Mesendoderm (in vitro differentiated cells): Measurements from ENCODE around the gene MVB12B.

Source experiments
- DNase-seq: peaks from one replicate; pipeline ENCODE4 v3.0.0; 2013
- H2AK5ac ChIP-seq: 2 replicates; pipeline ENCODE4 v1.6.1; 2013; ENCODE audit warnings: low read length, inconsistent platforms
- H2BK120ac ChIP-seq: 2 replicates; pipeline ENCODE4 v1.6.1; 2013; ENCODE audit warnings: low read depth, mild to moderate bottlenecking, low read length, moderate library complexity, mixed read lengths
- H2BK15ac ChIP-seq: replicated peaks from 2 replicates; pipeline ENCODE4 v1.6.1; 2013; ENCODE audit warnings: low read depth, mild to moderate bottlenecking, moderate library complexity
- H2BK5ac ChIP-seq: 2 replicates; pipeline ENCODE4 v1.6.1; 2013; ENCODE audit warnings: low read length, inconsistent platforms
- H3K18ac ChIP-seq: 2 replicates; pipeline ENCODE4 v1.6.1; 2013; ENCODE audit warnings: mild to moderate bottlenecking, low read length, mixed read lengths
- H3K23ac ChIP-seq: one replicate; pipeline ENCODE4 v1.6.1; 2013; ENCODE audit warnings: low read length
- H3K27ac ChIP-seq: 2 replicates; pipeline ENCODE4 v1.5.1; 2013; ENCODE audit warnings: low read depth, mild to moderate bottlenecking, inconsistent platforms, low read length, moderate library complexity
- H3K27me3 ChIP-seq: 2 replicates; pipeline ENCODE4 v1.6.1; 2013; ENCODE audit warnings: low read length, control low read depth, mild to moderate bottlenecking, inconsistent platforms; ENCODE audit not compliant: insufficient read depth, poor library complexity
- H3K36me3 ChIP-seq: 2 replicates; pipeline ENCODE4 v1.6.1; 2013; ENCODE audit warnings: low read length, inconsistent platforms; ENCODE audit not compliant: control insufficient read depth, insufficient read depth
- H3K4ac ChIP-seq: one replicate; pipeline ENCODE4 v1.6.1; 2013; ENCODE audit warnings: low read depth, mild to moderate bottlenecking, low read length, moderate library complexity
- H3K4me1 ChIP-seq: 2 replicates; pipeline ENCODE4 v1.6.1; 2013; ENCODE audit warnings: low read depth, low read length, inconsistent platforms; ENCODE audit not compliant: control insufficient read depth
- H3K4me2 ChIP-seq: 2 replicates; pipeline ENCODE4 v1.6.1; 2013; ENCODE audit warnings: low read length
- H3K4me3 ChIP-seq: 2 replicates; pipeline ENCODE4 v1.5.1; 2013; ENCODE audit warnings: mild to moderate bottlenecking, low read length
- H3K56ac ChIP-seq: one replicate; pipeline ENCODE4 v1.6.1; 2013; ENCODE audit warnings: low read length
- H3K79me1 ChIP-seq: 2 replicates; pipeline ENCODE4 v1.6.1; 2013; ENCODE audit warnings: low read length, inconsistent platforms
- H3K79me2 ChIP-seq: 2 replicates; pipeline ENCODE4 v1.6.1; 2013; ENCODE audit warnings: mild to moderate bottlenecking, low read length; ENCODE audit not compliant: control insufficient read depth, insufficient read depth
- H3K9ac ChIP-seq: 2 replicates; pipeline ENCODE4 v1.6.1; 2013; ENCODE audit warnings: low read length, inconsistent platforms
- H4K5ac ChIP-seq: one replicate; pipeline ENCODE4 v1.6.1; 2013; ENCODE audit warnings: low read length
- H4K8ac ChIP-seq: one replicate; pipeline ENCODE4 v1.6.1; 2013; ENCODE audit warnings: low read depth, mild to moderate bottlenecking, control low read depth, low read length, moderate library complexity
- WGBS: extraction: QIAGEN DNeasy Blood & Tissue Kit; methylation state at CpG from one replicate; pipeline ENCODE4 v1.1.7; 2013; ENCODE audit warnings: low lambda C conversion rate, missing lambda C conversion rate; ENCODE audit not compliant: insufficient coverage; ENCODE audit errors: extremely low coverage; 5-methylcytosine and 5-hydroxymethylcytosine counted together

The MVB12B gene

DNA sequence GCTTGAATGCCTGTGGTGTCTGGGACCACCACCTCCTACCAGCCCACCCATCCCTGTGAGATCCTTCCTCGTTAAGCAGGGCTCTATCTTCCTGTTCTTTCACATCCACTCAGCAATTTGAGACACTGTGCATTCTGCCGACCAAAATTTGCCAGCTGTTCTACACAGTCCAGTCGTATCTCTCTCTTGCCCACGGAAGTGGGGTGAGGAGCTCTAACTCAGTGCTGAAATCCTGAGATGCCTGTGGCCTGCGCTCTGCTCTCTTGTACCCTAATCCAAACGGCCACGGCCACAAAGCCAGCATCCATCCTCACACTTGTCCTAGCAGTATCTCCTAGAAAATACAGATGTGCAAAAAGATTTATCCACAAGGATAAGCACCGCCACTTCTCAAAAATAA is 97.9 kb downstream of the MVB12B start:
- H3K4ac ChIP-seq, result no peak overlapping the region
- H3K18ac ChIP-seq, result no peak overlapping the region
- no peak overlapping the region for H3K9ac ChIP-seq
- H2BK5ac ChIP-seq, result no peak overlapping the region
- no peak overlapping the region for H2AK5ac ChIP-seq
- H3K79me2 ChIP-seq, result no peaks in the 10 kb centered on the region
- no peak overlapping the region for H3K23ac ChIP-seq
- no peaks in the 10 kb centered on the region for H3K36me3 ChIP-seq
- no peak overlapping the region for H3K4me2 ChIP-seq
- no CpG with 5 or more reads among the region's 8 CpGs for WGBS
- no peak for DNase-seq
- no peak overlapping the region for H2BK120ac ChIP-seq
- H3K79me1 ChIP-seq, result no peaks in the 10 kb centered on the region
- H3K27ac ChIP-seq, result no peak overlapping the region
- H4K8ac ChIP-seq, result no peak overlapping the region
- H3K27me3 ChIP-seq, result no peaks in the 10 kb centered on the region
- no peak overlapping the region for H3K56ac ChIP-seq
- peaks cover 6% of the 10 kb centered on the region for H3K4me1 ChIP-seq
- no peak overlapping the region for H2BK15ac ChIP-seq
- no peak overlapping the region for H3K4me3 ChIP-seq
- H4K5ac ChIP-seq, result no peak overlapping the region

DNA sequence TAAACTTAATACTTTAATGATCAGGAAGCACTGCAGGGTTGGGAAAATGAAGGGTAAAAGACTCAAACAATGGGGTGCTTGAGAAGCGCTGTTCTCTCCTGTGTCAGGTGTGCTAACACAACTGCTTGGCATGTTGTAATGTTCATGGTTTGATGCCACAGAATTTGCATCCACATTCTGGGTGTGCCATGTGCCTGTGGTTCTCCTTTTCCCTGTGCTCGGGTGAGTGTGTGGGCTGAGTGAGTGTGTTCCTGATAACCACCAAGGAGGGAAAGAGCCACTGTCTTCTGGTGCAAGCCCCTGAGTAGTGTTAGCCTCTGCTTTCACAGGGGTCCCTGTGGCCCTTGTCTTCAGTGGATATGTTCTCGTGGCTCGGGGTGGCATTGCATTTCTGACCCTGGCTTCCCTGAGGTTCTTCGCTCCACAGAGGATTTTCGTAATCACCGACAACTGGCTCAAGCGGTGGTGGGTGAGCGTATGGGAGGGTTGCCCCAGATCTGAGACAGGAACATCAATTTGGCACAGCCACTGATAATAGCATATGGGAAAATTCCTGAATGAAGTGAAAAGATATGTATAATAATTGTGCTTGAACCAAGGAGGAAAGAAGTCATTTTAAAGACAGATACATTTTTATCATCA is 102.0 kb downstream of the MVB12B start:
- no peak for DNase-seq
- Histone ChIP-seq H3K27ac (no peak overlapping the region), H3K36me3 (no peaks in the 10 kb centered on the region), H3K56ac (no peak overlapping the region), H4K5ac (no peak overlapping the region), H3K4me1 (no peaks in the 10 kb centered on the region), H3K23ac (no peak overlapping the region), H2AK5ac (no peak overlapping the region), H3K4me2 (no peak overlapping the region), H3K79me2 (no peaks in the 10 kb centered on the region), H3K4me3 (no peak overlapping the region), H3K79me1 (no peaks in the 10 kb centered on the region), H3K18ac (no peak overlapping the region), H3K4ac (no peak overlapping the region), H2BK5ac (no peak overlapping the region), H4K8ac (no peak overlapping the region), H3K9ac (no peak overlapping the region), H3K27me3 (no peaks in the 10 kb centered on the region), H2BK15ac (no peak overlapping the region), H2BK120ac (no peak overlapping the region)
- WGBS, result no CpG with 5 or more reads among the region's 9 CpGs

DNA sequence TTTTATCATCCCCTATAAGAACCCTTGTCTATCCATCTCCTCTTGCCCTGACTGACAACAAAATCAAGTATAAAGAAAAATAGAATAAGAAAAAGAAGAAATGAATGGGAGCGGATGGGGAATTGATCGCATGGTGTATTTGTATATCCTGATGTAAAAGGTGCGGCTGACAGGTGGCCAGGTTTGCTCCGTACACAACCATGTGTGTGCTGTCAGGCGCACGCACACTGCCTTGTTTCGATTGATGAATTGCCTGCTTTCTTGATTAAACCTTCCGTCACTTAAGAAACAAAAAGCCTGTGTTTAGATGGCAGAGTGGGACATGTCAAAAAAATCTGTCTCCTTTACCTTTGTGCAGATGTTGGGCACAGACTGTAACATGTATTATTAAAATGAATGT is 102.6 kb downstream of the MVB12B start:
- no peak overlapping the region for H4K8ac ChIP-seq
- H3K27ac ChIP-seq, result no peak overlapping the region
- H2BK5ac ChIP-seq, result no peak overlapping the region
- no peak overlapping the region for H2BK120ac ChIP-seq
- H3K56ac ChIP-seq, result no peak overlapping the region
- no peaks in the 10 kb centered on the region for H3K4me1 ChIP-seq
- H2AK5ac ChIP-seq, result no peak overlapping the region
- H3K18ac ChIP-seq, result no peak overlapping the region
- H3K4me2 ChIP-seq, result no peak overlapping the region
- no CpG with 5 or more reads among the region's 8 CpGs for WGBS
- H2BK15ac ChIP-seq, result no peak overlapping the region
- no peak overlapping the region for H3K4ac ChIP-seq
- H4K5ac ChIP-seq, result no peak overlapping the region
- no peak overlapping the region for H3K23ac ChIP-seq
- no peaks in the 10 kb centered on the region for H3K36me3 ChIP-seq
- H3K79me1 ChIP-seq, result no peaks in the 10 kb centered on the region
- no peak for DNase-seq
- H3K79me2 ChIP-seq, result no peaks in the 10 kb centered on the region
- no peaks in the 10 kb centered on the region for H3K27me3 ChIP-seq
- H3K9ac ChIP-seq, result no peak overlapping the region
- no peak overlapping the region for H3K4me3 ChIP-seq

DNA sequence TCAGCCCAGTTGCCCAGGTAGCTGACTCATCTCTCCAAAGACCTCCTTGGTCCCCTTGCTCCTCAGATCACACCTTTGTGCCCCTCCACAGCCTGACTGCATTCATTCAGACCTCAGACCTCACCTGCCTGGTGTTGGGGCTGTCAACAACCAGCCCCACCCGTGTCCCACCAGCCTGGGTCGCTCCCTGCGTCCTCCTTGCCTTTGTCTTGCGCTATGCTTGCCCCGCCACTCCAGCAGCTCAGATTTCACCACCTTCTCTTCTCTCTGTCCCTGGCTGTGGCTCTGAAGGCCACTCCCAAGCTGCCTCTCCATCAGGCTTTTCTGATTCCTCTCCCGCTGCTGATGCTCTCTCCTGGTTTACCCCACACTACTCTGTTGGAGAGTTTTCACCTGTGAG is 103.5 kb downstream of the MVB12B start:
- Histone ChIP-seq H4K8ac (no peak overlapping the region), H3K27ac (no peak overlapping the region), H4K5ac (no peak overlapping the region), H3K4me2 (no peak overlapping the region), H3K4ac (no peak overlapping the region), H3K18ac (no peak overlapping the region), H2BK15ac (no peak overlapping the region), H2BK5ac (no peak overlapping the region), H3K4me3 (no peak overlapping the region), H2BK120ac (no peak overlapping the region), H3K9ac (no peak overlapping the region), H3K56ac (no peak overlapping the region), H3K4me1 (no peaks in the 10 kb centered on the region), H3K79me1 (no peaks in the 10 kb centered on the region), H2AK5ac (no peak overlapping the region), H3K23ac (no peak overlapping the region), H3K27me3 (no peaks in the 10 kb centered on the region), H3K36me3 (no peaks in the 10 kb centered on the region), H3K79me2 (no peaks in the 10 kb centered on the region)
- no peak for DNase-seq
- no CpG with 5 or more reads among the region's 6 CpGs for WGBS

GRCh38 chr9:126431077-126431742 is 104.6 kb downstream of the MVB12B start:
- Histone ChIP-seq H3K27ac (no peak overlapping the region), H3K36me3 (no peaks in the 10 kb centered on the region), H3K79me1 (no peaks in the 10 kb centered on the region), H2AK5ac (no peak overlapping the region), H3K27me3 (no peaks in the 10 kb centered on the region), H3K18ac (no peak overlapping the region), H2BK120ac (no peak overlapping the region), H3K4me3 (no peak overlapping the region), H3K9ac (no peak overlapping the region), H3K4ac (no peak overlapping the region), H4K5ac (no peak overlapping the region), H4K8ac (no peak overlapping the region), H3K79me2 (no peaks in the 10 kb centered on the region), H3K4me2 (no peak overlapping the region), H2BK5ac (no peak overlapping the region), H3K56ac (no peak overlapping the region), H3K4me1 (no peaks in the 10 kb centered on the region), H2BK15ac (no peak overlapping the region), H3K23ac (no peak overlapping the region)
- WGBS, result no CpG with 5 or more reads among the region's 11 CpGs
- DNase-seq, result no peak

DNA sequence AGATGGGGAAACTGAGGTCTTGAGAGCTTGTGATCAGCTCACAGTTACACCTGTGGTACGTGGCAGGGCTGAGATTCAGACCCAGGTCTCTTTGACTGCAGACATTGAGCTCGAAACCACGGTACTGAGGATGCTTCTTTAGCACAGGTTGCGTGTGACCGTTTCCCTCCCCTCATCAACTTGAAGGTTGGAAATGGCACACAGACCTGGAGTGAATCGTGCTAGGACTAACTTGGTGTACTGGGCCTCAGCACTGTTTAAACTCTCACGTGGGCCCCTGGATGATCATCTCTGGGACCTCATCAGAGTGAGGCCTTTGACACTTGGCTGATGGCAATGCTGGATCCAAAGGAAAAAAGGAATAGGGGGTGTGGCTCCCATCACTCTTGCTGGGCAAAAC is 106.0 kb downstream of the MVB12B start:
- Histone ChIP-seq H2BK120ac (no peak overlapping the region), H2BK15ac (no peak overlapping the region), H3K79me2 (no peaks in the 10 kb centered on the region), H3K79me1 (no peaks in the 10 kb centered on the region), H2BK5ac (no peak overlapping the region), H3K9ac (no peak overlapping the region), H3K4me3 (no peak overlapping the region), H4K5ac (no peak overlapping the region), H3K4me2 (no peak overlapping the region), H3K4me1 (no peaks in the 10 kb centered on the region), H3K27ac (no peak overlapping the region), H3K36me3 (no peaks in the 10 kb centered on the region), H3K27me3 (no peaks in the 10 kb centered on the region), H3K18ac (no peak overlapping the region), H3K56ac (no peak overlapping the region), H3K23ac (no peak overlapping the region), H2AK5ac (no peak overlapping the region), H4K8ac (no peak overlapping the region), H3K4ac (no peak overlapping the region)
- no peak for DNase-seq
- WGBS, result no CpG with 5 or more reads among the region's 7 CpGs
